Esophagus muscularis mucosa (tissue), 4 donors: Measurements from ENCODE around the gene DMXL2.

Experiments
- EP300 ChIP-seq: sonication (generic); formaldehyde crosslinking; IDR thresholded peaks from one replicate; pipeline ENCODE4 v1.6.1; 2017; ENCODE audit warnings: antibody characterized with exemption
- POLR2AphosphoS5 ChIP-seq, 2 donors: sonication (generic); formaldehyde crosslinking; IDR thresholded peaks; one replicate each; pipeline ENCODE4 v1.6.1; 2017; ENCODE audit warnings: antibody characterized with exemption in 2 of 2
- TF ChIP-seq, protein P1 (sequence below), 3 experiments: fragments of 200-600 bp in 2 of 3; fragments of 450-650 bp in 1 of 3; sonication (generic) in 2 of 3; IDR thresholded peaks; one replicate each; pipeline ENCODE4 v1.5.1; 2017 to 2019; ENCODE audit warnings: antibody characterized with exemption in 3 of 3, mild to moderate bottlenecking in 2 of 3, moderate library complexity in 1 of 3

DNA sequence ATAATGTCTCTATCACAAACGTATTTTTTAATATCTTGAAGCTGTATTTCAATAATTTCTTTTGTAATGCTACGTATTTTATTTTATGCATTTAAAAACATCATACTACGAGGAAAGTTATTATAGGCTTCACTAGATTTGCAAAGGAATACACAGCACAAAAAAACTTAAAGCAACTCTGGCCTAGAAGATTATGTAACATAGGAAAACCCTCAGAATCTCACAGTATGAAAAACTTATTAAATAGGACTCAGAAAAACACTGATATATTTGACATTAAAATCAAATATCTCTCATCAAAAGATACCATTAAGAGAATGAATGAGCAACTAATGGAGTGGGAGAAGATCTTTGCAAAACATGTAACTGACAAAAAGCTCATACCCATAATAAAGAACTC lies 63.7 kb downstream of the DMXL2 start:
- TF ChIP-seq EP300 = no peak
- TF ChIP-seq, protein P1, sequence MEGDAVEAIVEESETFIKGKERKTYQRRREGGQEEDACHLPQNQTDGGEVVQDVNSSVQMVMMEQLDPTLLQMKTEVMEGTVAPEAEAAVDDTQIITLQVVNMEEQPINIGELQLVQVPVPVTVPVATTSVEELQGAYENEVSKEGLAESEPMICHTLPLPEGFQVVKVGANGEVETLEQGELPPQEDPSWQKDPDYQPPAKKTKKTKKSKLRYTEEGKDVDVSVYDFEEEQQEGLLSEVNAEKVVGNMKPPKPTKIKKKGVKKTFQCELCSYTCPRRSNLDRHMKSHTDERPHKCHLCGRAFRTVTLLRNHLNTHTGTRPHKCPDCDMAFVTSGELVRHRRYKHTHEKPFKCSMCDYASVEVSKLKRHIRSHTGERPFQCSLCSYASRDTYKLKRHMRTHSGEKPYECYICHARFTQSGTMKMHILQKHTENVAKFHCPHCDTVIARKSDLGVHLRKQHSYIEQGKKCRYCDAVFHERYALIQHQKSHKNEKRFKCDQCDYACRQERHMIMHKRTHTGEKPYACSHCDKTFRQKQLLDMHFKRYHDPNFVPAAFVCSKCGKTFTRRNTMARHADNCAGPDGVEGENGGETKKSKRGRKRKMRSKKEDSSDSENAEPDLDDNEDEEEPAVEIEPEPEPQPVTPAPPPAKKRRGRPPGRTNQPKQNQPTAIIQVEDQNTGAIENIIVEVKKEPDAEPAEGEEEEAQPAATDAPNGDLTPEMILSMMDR (IDR thresholded peaks at IDR 0.05) = no peak
- TF ChIP-seq POLR2AphosphoS5 (IDR thresholded peaks at IDR 0.05) = no peak
